OCI-LY7 (cell line): Measurements from ENCODE around the gene RPS6KA2. TPM values are rescaled to one million over a fixed set of nuclear protein-coding genes. Genes with fewer than 3 reads are reported as not detected.

Experiments used
- BruUV-seq: library from RNA; stranded (reverse); fragments of 400-500 nt; replicated peaks from 2 replicates; lab custom pipeline; 2021; lab: Mats Ljungman, UMichigan
- CTCF ChIA-PET: fragments of 300-600 bp; sonication (Branson Sonifier 250); formaldehyde crosslinking; loops from one replicate; lab custom pipeline; 2022; ENCODE audit warnings: antibody characterized with exemption; ENCODE audit not compliant: unreplicated experiment; lab: Charles Lee
- POLR2A ChIA-PET: fragments of 300-600 bp; sonication (Branson Sonifier 250); formaldehyde crosslinking; loops from one replicate; lab custom pipeline; 2022; ENCODE audit warnings: antibody characterized with exemption; lab: Charles Lee
- DNase-seq: peaks from one replicate; pipeline ENCODE4 v3.0.0-alpha.2; 2015; ENCODE audit warnings: low spot score
- H2AFZ ChIP-seq: fragments of 200-600 bp; sonication (generic), shearing (Covaris generic); 2 replicates; pipeline ENCODE4 v1.6.1; 2014; ENCODE audit warnings: mild to moderate bottlenecking, antibody characterized with exemption, low read length, moderate library complexity
- H3K27ac ChIP-seq: fragments of 200-600 bp; sonication (generic); 2 replicates; pipeline ENCODE4 v1.5.1; 2014; ENCODE audit warnings: mixed run types, low read depth, mild to moderate bottlenecking, moderate library complexity, low read length, inconsistent platforms; ENCODE audit not compliant: poor library complexity, severe bottlenecking
- H3K36me3 ChIP-seq: fragments of 200-600 bp; sonication (generic); 2 replicates; pipeline ENCODE4 v1.6.1; 2014; ENCODE audit warnings: mild to moderate bottlenecking, antibody characterized with exemption, low read length, moderate library complexity, mixed read lengths; ENCODE audit not compliant: insufficient read depth
- H3K4me1 ChIP-seq: fragments of 200-600 bp; sonication (generic); 2 replicates; pipeline ENCODE4 v1.5.1; 2014; ENCODE audit warnings: mild to moderate bottlenecking, low read length; ENCODE audit not compliant: insufficient read depth, poor library complexity, severe bottlenecking
- H3K4me2 ChIP-seq: fragments of 200-600 bp; sonication (generic); 2 replicates; pipeline ENCODE4 v1.6.1; 2014; ENCODE audit warnings: mild to moderate bottlenecking, low read length
- H3K4me3 ChIP-seq: fragments of 200-600 bp; sonication (generic); 2 replicates; pipeline ENCODE4 v1.5.1; 2014; ENCODE audit warnings: mild to moderate bottlenecking, low read depth, low read length; ENCODE audit not compliant: poor library complexity, severe bottlenecking
- H3K79me2 ChIP-seq: fragments of 200-600 bp; sonication (generic); 2 replicates; pipeline ENCODE4 v1.6.1; 2016; ENCODE audit warnings: low read depth, mild to moderate bottlenecking, low read length, moderate library complexity, mixed read lengths; ENCODE audit not compliant: insufficient read depth
- H3K9me2 ChIP-seq: fragments of 200-600 bp; sonication (generic); 2 replicates; pipeline ENCODE4 v1.6.1; 2016; ENCODE audit warnings: mild to moderate bottlenecking, low read length, mixed read lengths; ENCODE audit not compliant: insufficient read depth
- H3K9me3 ChIP-seq: fragments of 200-600 bp; sonication (generic); 2 replicates; pipeline ENCODE4 v1.6.1; 2014; ENCODE audit warnings: mild to moderate bottlenecking, mixed run types, low read length, mixed read lengths
- H4K20me1 ChIP-seq: fragments of 200-600 bp; sonication (generic); 2 replicates; pipeline ENCODE4 v1.6.1; 2014; ENCODE audit warnings: mild to moderate bottlenecking, antibody characterized with exemption, low read length, moderate library complexity, mixed read lengths; ENCODE audit not compliant: insufficient read depth
- EZH2phosphoT487 ChIP-seq: fragments of 200-600 bp; sonication (generic); IDR thresholded peaks from 2 replicates; pipeline ENCODE4 v1.6.1; 2018; ENCODE audit warnings: low read depth, borderline replicate concordance, mild to moderate bottlenecking, mixed run types, antibody characterized with exemption, low read length, moderate library complexity, mixed read lengths
- intact Hi-C: fragments of 100-400 bp; cut with micrococcal nuclease; formaldehyde crosslinking; loops from one replicate; pipeline ENCODE4 v1.10.0; 2022; ENCODE audit not compliant: unreplicated experiment
- total RNA-seq, 2 experiments: library from RNA; depleted of rRNA in 1 of 2; stranded (reverse); fragments of >200 nt in 1 of 2; shearing (Covaris generic) in 1 of 2; gene quantifications; 2 replicates each; pipeline ENCODE4 v1.2.3, GENCODE V29; 2014 to 2022
- TF ChIP-seq, protein P1 (sequence below): fragments of 200-600 bp; sonication (generic); conservative IDR thresholded peaks from 2 replicates; pipeline ENCODE4 v1.5.1; 2014; ENCODE audit warnings: mild to moderate bottlenecking, antibody characterized with exemption, low read length, moderate library complexity, mixed read lengths

The RPS6KA2 gene
- total RNA-seq, 2 experiments from 2014 or later: 0.69 to 1.9 TPM

- H3K36me3 ChIP-seq: no peaks in the 10 kb centered on the region
- DNase-seq: no peak
- peak overlapping the region; percentile 100 for H3K4me2 ChIP-seq
- H3K9me2 ChIP-seq: no peaks in the 10 kb centered on the region
- intact Hi-C loops: loop anchor here (1.0 to 5.0 kb wide), 3 partner anchors 106 to 224 kb away; no protein-coding TSS in a partner anchor
- TSS peak; percentile 53 for BruUV-seq
- ChIA-PET CTCF (interaction anchor here (0.7 to 1.6 kb wide), 6 partner anchors 21 to 105 kb away, joined by 3 to 8 read pairs (median 3); no protein-coding TSS in a partner anchor), POLR2A (interaction anchor here (0.6 to 1.9 kb wide), 25 partner anchors 9 to 323 kb away, joined by 3 to 11 read pairs (median 4); partner anchors contain the start of gene SFT2D1)
- H3K4me3 ChIP-seq: peak overlapping the region; percentile 85
- peak overlapping the region; percentile 66 for H2AFZ ChIP-seq
- H3K4me1 ChIP-seq: peaks cover 12% of the 10 kb centered on the region
- H3K79me2 ChIP-seq: peaks cover 16% of the 10 kb centered on the region; the same call in 1 of the 2 replicates
- no peak overlapping the region for H3K27ac ChIP-seq
- no peaks in the 10 kb centered on the region for H3K9me3 ChIP-seq
- 0 out of 2 replicates have a peak, but pooled peaks cover 4% of the 10 kb centered on the region for H4K20me1 ChIP-seq
- TF ChIP-seq, protein P1, sequence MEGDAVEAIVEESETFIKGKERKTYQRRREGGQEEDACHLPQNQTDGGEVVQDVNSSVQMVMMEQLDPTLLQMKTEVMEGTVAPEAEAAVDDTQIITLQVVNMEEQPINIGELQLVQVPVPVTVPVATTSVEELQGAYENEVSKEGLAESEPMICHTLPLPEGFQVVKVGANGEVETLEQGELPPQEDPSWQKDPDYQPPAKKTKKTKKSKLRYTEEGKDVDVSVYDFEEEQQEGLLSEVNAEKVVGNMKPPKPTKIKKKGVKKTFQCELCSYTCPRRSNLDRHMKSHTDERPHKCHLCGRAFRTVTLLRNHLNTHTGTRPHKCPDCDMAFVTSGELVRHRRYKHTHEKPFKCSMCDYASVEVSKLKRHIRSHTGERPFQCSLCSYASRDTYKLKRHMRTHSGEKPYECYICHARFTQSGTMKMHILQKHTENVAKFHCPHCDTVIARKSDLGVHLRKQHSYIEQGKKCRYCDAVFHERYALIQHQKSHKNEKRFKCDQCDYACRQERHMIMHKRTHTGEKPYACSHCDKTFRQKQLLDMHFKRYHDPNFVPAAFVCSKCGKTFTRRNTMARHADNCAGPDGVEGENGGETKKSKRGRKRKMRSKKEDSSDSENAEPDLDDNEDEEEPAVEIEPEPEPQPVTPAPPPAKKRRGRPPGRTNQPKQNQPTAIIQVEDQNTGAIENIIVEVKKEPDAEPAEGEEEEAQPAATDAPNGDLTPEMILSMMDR: no peak
- TF ChIP-seq EZH2phosphoT487: no peak
Observed at GRCh38 chr6:166381381-166381732, 245.7 kb downstream of the RPS6KA2 start.

DNA sequence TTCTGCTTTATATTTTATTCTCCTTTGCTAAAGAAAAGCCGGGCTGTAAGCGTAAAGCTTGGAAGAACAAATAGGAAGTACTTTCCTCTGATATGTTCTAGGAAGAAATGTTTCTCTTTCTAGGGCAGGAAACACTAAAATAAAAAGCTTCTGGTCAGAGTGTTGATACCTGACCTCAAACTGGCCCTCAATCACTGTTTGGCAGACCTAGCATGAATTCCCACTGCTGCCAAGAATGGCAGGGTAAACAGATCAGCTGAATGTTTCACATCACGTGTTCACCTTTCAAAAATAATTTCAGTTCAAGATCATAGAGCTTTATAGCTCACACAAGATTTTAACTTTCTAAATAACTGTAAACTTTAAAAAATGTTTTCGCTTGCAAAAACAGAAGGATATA is 247.3 kb downstream of the RPS6KA2 start:
- TF ChIP-seq, protein P1: no peak
- TF ChIP-seq EZH2phosphoT487: no peak
- ChIA-PET POLR2A (interaction anchor here (1.0 to 1.9 kb wide), 4 partner anchors 24 to 55 kb away, joined by 3 to 6 read pairs (median 4); partner anchors contain the start of gene SFT2D1), CTCF (interaction anchor here (1.5 kb wide), 1 partner anchor 66 kb away, joined by 8 read pairs; no protein-coding TSS in a partner anchor)
- intact Hi-C loops: loop anchor here (5.0 kb wide), 2 partner anchors 202 to 222 kb away; no protein-coding TSS in a partner anchor
- Histone ChIP-seq H3K4me1 (peaks cover 12% of the 10 kb centered on the region), H3K9me3 (no peaks in the 10 kb centered on the region), H3K4me3 (no peak overlapping the region), H3K27ac (no peak overlapping the region), H2AFZ (no peak overlapping the region), H3K9me2 (no peaks in the 10 kb centered on the region), H3K4me2 (no peak overlapping the region), H3K79me2 (peaks cover 16% of the 10 kb centered on the region; the same call in 1 of the 2 replicates), H3K36me3 (no peaks in the 10 kb centered on the region), H4K20me1 (0 out of 2 replicates have a peak, but pooled peaks cover 3% of the 10 kb centered on the region)
- no TSS peak for BruUV-seq
- DNase-seq: no peak

GRCh38 chr6:166379103-166379586 is 247.9 kb downstream of the RPS6KA2 start:
- H3K4me3 ChIP-seq: no peak overlapping the region
- BruUV-seq: no TSS peak
- no peak overlapping the region for H3K4me2 ChIP-seq
- peaks cover 10% of the 10 kb centered on the region; the same call in 1 of the 2 replicates for H3K79me2 ChIP-seq
- intact Hi-C loops: no loop called here
- POLR2A ChIA-PET: interaction anchor here (0.6 to 1.4 kb wide), 3 partner anchors 10 to 121 kb away, joined by 3 to 6 read pairs (median 3); no protein-coding TSS in a partner anchor
- no peaks in the 10 kb centered on the region for H3K9me2 ChIP-seq
- no peaks in the 10 kb centered on the region for H3K36me3 ChIP-seq
- CTCF ChIA-PET: no interaction called here
- no peaks in the 10 kb centered on the region for H4K20me1 ChIP-seq
- TF ChIP-seq, protein P1: no peak
- TF ChIP-seq EZH2phosphoT487: no peak
- no peak overlapping the region for H2AFZ ChIP-seq
- H3K27ac ChIP-seq: no peak overlapping the region
- no peaks in the 10 kb centered on the region for H3K9me3 ChIP-seq
- peaks cover 8% of the 10 kb centered on the region for H3K4me1 ChIP-seq
- DNase-seq: no peak
